Measurements from ENCODE around the gene OR51B4.

OR51B4 gene

GRCh38 chr11:5283086-5283485 is 18.7 kb downstream of the OR51B4 start:
- no peak for TF ChIP-seq CTCF (IDR thresholded peaks at IDR 0.05; ENCODE audit: borderline replicate concordance, control extremely low read depth, extremely low read depth, insufficient read depth, missing control alignments)
- in situ Hi-C loops (cut with MboI; ENCODE audit: low sequenced_read_pairs, unreplicated experiment), result no loop called here

GRCh38 chr11:5282628-5283027 is 19.1 kb downstream of the OR51B4 start:
- TF ChIP-seq CTCF (IDR thresholded peaks at IDR 0.05; ENCODE audit: borderline replicate concordance, control extremely low read depth, extremely low read depth, insufficient read depth, missing control alignments), result no peak
- DNase-seq (ENCODE audit: low spot score), result no peak
- in situ Hi-C loops (cut with MboI; ENCODE audit: low sequenced_read_pairs, unreplicated experiment), result no loop called here

More at GRCh38 chr11:5283086-5283485, 18.7 kb downstream of the OR51B4 start:
- DNase-seq (ENCODE audit: low spot score), result no peak

- TF ChIP-seq CTCF (IDR thresholded peaks at IDR 0.05; ENCODE audit: borderline replicate concordance, control extremely low read depth, extremely low read depth, insufficient read depth, missing control alignments), result no peak
- DNase-seq (ENCODE audit: low spot score), result no peak
- in situ Hi-C loops (cut with MboI; ENCODE audit: low sequenced_read_pairs, unreplicated experiment), result no loop called here
Measured at GRCh38 chr11:5281596-5281995, 20.1 kb downstream of the OR51B4 start.

- DNase-seq (ENCODE audit: low spot score), result peak; percentile 44
- in situ Hi-C loops (cut with MboI; ENCODE audit: low sequenced_read_pairs, unreplicated experiment), result no loop called here
- no peak for TF ChIP-seq CTCF (IDR thresholded peaks at IDR 0.05; ENCODE audit: borderline replicate concordance, control extremely low read depth, extremely low read depth, insufficient read depth, missing control alignments)
Measured at GRCh38 chr11:5280582-5281102, 21.1 kb downstream of the OR51B4 start.

GRCh38 chr11:5279471-5280090 is 22.2 kb downstream of the OR51B4 start:
- in situ Hi-C loops (cut with MboI; ENCODE audit: low sequenced_read_pairs, unreplicated experiment), result no loop called here
- TF ChIP-seq CTCF (IDR thresholded peaks at IDR 0.05; ENCODE audit: borderline replicate concordance, control extremely low read depth, extremely low read depth, insufficient read depth, missing control alignments), result no peak
- no peak for DNase-seq (ENCODE audit: low spot score)

GRCh38 chr11:5277807-5278382 is 23.9 kb downstream of the OR51B4 start:
- in situ Hi-C loops (cut with MboI; ENCODE audit: low sequenced_read_pairs, unreplicated experiment), result no loop called here
- no peak for DNase-seq (ENCODE audit: low spot score)
- TF ChIP-seq CTCF (IDR thresholded peaks at IDR 0.05; ENCODE audit: borderline replicate concordance, control extremely low read depth, extremely low read depth, insufficient read depth, missing control alignments), result no peak

Measured in GM13976 (cell line).